Ammon's horn (tissue), 1 donor: ENCODE data around the gene MESP1.

ENCODE experiments used
- DNase-seq: peaks from one replicate; pipeline ENCODE4 v3.0.0-alpha.2; 2016; ENCODE audit warnings: low spot score

The MESP1 gene

DNA sequence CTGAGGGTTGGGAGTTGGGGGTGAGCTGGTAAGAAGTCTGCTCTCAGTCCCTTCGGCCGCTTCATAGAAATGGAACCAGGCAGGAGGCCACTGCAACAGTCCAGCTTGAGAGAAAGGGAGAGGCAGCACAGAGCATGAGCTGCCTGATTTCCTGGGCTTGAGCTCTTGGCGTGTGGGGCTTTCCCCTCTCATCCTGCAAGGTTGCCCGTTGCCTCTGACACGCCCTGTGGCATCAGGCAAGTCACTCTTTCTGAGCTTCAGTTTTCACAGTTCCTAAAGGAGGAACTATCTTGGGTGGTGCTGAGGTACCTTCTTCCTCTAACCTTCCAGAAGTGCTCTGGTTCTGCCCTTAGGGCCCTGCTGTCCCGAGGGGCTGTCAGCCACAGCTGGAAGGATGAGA, 30.0 kb upstream of the MESP1 start:
- no peak for DNase-seq

DNA sequence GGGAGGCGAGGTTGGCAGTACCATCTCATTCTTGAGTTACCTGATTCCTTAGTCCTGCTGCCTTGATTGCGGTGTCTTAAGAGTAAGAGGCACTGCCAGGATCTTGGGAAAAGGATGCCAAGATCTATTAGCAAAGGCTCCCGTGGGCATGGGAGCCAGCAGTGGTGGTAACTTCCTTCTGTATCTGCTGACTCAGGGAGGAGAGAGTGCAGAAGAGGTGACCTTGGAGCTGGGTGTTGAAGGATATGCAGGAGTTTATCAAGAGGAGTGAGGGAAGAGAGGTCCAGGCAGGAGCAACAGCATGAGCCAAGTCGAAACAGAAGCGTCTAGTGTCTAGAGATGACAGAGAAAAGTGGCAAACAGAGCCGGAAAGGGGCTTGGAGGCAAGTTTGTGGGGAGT, 29.6 kb upstream of the MESP1 start:
- DNase-seq, result no peak

DNA sequence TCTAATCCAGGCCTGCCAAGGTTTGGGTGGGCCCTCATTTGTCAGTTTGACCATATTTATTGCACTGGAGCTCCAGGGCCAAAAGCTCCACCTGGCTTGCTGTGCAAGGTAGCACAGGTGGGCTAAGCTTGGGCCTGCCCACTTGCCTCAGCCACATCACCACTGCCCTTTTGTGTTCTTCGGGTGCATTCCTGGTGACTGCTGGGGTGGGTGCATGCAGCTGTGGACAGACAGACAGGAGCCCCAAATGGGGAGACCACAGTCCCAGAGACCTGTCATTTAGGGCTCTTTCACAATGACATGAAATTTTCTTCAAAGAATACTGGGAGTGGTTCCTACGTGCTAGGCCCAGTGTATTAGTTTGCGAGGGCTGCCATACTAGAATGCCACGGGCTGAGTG, 27.8 kb upstream of the MESP1 start:
- no peak for DNase-seq

DNA sequence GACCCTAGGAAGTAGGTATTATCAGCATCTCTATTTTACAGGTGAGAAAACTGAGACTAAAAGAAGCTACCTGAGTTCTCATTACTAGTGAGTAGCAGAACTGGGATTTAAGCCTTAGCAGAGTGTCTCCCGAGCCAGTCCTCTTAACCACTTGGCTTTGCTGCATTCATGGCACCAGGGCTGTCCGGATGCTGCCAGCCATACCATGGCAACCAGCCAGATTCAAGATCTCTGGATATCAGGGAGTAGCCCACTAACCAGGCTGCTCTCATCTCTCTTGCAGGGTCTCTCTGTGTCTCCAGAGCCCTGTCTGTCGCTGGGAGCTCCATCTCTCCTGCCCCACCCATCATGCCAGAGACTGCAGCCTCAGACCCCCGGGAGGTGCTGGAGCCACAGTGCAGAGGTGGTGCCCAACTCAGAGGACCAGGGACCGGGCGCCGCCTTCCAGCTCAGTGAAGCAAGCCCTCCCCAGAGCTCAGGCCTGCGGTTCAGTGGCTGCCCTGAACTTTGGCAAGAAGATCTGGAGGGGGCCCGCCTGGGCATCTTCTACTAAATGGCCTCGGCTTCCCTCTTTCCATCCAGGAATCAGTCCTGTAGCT, 26.8 kb upstream of the MESP1 start:
- no peak for DNase-seq

DNA sequence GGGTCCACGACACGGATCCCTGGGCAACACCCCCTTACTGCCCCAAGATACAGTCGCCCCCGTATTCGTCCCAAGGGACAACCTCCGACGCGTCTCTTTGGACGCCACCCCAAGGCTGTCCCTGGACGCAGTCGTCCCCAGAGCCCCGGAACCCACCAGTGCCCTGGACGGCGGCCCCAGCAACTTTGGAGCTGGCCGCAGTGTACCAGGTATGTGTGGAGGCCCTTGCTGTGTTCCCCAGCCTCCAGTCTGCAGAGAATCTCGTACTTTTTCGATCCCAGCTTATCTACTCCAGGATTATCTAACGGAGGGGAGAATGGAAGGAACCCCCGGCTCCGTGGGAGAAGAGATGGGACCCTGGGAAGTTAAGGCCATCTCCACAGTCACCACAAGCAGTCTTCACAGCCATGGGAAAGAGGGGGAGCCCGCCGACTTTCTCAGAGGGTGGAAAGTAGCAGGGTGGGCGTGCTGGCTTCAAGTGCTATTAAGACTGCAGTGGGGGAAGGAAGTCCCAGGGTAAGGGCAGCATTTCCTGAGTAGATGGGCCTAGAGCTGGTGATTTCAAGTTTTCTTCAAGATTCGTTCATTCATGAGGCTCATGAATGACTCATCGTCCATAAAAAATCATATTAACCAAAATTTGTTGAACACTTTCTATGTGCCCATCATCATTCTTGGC, 26.2 kb upstream of the MESP1 start:
- no peak for DNase-seq

DNA sequence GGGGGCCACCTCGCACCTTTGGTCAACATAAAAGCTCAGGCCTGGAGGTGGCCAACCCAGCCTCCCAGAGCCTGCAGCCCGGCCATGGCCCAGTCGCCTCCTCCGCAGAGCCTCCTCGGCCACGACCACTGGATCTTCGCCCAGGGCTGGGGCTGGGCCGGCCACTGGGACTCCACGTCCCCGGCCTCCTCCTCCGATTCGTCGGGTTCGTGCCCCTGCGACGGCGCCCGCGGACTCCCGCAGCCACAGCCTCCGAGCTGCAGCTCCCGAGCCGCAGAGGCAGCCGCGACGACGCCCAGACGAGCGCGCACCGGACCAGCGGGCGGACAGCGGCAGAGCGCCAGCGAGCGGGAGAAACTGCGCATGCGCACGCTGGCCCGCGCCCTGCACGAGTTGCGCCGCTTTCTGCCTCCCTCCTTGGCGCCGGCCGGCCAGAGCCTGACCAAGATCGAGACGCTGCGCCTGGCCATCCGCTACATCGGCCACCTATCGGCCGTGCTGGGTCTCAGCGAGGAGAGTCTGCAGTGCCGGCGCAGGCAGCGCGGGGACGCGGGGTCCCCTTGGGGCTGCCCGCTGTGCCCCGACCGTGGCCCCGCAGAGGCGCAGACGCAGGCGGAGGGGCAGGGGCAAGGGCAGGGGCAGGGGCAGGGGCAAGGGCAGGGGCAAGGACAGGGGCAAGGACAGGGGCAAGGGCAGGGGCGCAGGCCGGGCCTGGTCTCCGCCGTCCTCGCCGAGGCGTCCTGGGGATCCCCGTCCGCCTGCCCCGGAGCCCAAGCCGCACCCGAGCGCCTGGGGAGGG, 25.4 kb upstream of the MESP1 start, which contains the start of gene MESP2:
Gene MESP2 (plus strand): TSS at position 59 of the 799 bp plus-strand sequence. CDS start 26 bp downstream, at position 85.
- DNase-seq, result peak; percentile 81

DNA sequence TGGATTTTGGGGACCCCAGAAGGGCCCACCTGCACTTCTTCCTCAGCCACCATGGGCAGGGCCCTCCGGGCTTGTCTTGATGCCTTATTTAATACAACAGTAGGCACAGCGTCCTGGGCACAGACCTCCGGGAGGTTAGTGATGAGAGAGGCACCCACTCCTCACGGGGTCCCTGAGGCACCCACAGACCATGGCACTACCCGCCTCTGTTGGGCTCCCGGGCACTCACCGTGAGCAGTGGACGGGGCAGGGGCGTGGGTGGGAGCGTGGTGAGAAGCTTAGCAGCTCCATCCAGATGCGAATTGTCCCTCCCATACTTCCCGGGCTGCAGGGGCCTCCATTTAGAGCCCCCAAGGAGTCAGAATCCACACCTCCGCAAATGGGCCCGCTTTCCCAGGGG, 24.8 kb upstream of the MESP1 start:
- no peak for DNase-seq

DNA sequence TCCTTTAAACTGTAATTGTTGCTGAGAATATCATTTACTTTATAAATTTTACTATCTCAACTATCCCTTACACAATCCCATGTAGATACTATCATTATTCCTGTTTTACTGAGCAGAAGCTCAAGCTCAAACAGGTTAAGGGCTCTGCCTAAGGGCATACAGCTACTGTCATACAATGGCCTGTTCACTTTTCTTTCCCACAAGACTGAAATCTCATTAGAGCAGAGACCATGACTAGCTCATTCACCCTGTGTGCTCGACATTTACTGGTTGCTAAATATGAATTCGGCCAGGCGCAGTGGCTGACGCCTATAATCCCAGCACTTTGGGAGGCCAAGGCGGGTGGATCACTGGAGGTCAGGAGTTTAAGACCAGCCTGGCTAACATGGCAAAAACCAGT, 23.4 kb upstream of the MESP1 start:
- DNase-seq, result no peak

DNA sequence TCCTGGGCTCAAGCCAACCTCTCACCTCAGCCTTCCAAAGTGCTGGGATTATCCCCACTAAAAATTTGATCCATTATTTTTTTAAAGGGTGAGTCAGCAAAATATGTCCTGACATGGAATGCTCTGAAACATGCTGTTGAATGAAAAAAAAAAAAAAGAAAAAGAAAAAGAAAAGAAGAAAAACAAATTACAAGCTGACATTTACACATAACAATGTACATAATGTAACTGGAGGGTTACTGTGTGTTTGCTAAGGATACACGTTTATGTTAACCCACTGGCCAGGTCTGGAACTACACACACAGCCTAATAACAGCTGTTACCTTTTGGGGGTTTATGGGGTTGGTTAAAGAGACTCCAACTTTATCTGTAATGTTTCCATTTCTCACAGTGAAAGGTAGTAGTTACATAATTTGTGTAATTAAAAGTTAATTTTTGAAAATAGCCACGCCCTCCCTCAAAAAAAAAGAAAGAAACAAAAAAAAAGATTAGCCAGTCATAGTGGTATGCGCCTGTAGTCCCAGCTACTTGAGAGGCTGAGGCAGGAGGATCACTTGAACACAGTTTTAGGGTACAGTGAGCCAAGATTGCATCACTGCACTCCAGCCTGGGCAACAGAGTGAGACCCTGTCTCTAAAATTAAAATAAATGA, 22.0 kb upstream of the MESP1 start:
- DNase-seq, result no peak

DNA sequence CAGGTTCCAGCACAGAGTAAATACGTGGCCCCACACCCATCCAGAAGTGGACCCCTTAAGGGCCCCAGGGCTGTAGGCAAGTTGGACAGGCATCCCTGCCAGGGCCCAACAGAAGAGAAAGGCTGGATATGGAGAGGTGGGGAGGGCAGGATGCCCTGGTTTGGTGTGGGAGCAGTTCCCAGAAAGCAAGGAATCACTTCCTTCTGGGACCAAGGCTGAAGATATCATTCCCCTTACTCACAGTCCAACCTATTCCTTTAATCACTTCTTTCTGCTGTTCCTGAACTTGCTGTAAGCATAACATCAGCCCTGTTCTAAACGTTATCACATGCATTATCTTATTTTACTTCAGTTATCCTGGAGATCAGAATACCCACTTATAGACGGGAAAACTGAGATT, 19.0 kb upstream of the MESP1 start:
- DNase-seq, result no peak

DNA sequence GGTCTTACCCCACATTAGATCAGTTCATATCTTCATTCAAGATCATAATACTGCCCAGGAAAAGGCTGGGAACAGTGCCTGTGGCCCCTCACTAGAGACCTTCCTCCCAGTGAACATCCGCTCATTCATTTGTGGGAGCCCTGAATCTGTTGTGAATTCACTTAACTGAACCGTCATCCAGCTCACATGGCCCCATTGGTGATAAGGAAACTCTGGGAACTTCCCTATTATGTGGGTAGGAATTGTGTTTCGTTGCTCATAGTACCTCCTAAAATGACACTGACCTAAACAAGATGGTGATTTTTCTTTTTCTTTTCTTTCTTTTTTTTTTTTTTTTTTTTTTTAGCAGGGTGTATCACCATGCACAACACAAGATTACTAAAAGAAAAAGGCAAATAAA, 18.3 kb upstream of the MESP1 start:
- DNase-seq, result no peak

DNA sequence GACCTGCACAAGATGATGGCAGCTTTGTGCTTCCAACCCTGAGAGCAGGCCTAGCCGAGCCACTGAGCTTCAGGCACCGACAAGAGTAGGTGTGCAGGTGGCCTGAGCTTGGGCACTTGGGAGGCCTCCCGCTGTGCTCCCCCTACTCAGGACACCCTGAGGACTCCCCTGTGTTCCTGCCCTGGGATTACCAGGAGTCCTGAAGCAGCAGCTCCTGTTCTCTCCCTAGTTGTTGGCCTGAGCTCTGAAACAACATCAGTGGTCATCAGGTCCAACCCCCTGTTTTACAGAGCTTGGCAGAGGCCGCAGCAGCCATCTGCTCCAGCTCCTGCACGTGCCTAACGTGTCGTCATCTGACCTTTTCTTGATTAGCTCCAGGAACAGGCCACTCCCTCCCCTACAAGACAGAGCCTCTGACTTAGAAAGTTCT, 17.0 kb upstream of the MESP1 start:
- DNase-seq, result no peak

DNA sequence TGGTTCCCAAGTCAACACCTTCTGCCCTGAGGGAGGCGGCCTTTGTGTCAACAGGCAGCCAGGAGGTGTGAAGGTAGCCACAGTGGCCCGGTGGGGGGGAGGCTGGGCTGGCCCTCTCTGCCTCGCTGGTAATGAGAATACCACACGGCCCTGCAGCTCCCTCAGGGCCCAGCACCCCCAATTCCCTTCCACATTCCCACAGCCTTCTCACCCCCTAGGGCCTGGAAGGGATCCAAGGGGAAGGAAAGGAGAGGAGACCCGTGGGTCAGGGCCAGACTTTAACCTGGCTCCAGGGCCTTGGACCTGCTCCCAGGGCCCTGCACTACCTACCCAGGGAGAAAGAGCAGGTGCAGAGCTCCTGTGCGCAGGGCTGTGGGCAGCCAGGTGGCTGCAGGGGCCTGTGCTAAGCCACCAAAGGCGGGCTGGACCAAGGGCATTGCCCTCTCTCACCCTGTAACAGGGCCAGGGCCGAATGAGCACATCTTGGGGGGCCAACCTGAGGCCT, 16.4 kb upstream of the MESP1 start:
- DNase-seq, result no peak

DNA sequence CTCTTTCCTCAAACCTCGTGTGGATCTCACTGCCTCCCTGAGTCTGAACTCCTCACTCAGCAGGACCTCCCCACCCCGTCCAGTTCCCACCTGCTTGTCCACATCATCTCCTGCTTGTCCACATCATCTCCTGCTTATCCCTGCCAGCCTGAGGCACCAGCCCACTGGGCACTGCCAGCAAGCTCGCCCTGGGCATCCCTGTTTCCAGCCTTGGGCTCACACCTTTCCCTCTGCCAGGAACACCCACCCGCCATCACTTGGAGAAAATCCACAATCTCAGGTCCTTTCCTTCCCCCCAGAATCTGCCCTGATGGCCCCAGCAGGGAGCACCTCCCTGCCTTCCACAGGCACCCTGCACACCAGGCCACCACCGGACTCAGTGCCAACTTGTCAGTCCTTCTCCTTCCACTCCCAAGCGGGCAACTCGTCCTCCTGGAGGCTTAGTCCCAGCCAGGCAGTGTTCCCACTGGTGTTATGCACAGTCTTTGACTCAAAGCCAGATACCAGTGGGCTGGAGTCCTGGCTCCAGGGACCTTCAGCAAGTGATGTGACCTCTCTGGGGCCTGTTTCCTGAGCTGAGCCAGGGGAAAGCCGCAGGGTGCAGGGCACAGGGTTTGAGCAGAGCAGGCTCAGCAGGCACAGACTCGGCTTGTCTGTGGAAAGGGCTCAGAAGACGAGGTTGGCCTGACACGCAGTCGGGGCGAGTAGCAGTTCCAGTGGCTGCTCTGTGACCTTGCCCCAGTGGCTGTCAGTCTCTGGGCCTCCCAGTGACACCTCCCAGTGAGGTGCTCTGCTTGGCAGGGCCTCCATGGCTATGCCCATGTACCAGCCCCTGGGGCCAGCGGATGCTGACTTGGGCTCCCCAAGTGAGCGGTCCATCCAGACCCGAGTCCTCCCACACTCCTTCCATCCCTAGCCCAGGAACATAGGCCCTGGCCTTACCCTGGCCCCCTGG, 15.6 kb upstream of the MESP1 start:
- no peak for DNase-seq

DNA sequence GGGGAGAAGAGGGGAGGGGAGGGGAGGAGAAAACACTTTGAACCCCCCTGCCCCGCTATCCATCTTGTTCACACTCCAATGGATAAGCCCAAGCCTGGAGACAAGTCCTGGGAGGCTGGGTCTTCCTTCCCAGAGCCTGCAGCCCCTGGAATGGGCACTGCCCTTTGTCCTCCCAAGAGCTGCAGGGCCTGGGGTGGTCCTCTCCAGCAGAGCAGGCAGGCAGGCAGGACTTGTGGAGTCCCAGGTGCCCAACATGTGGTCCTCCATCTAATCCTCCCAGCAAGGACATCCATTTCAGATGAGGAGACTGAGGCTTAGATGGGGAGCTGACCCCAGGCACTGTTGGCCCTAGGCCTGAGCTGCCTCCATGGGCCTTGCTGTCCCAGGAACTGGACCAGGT, 14.6 kb upstream of the MESP1 start:
- DNase-seq, result no peak

DNA sequence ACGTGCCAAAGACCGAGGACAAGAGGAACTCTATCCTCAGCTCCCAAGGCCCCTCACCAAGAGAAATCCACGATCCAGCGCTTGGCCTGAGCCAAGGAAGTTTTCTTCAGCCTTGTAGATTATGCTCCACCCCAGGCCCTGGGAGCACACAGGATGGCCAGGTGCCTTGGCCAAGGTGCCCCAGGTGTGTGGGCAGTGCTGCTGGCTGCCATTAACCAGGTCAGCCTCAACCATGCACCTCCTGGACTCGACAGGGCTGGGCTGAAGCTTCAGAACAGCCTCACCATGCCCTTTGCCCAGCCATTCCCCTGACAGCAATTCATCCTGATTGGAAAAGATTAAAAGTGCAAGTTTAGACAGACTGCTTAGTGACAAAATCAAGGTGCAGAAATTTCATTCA, 10.9 kb upstream of the MESP1 start:
- DNase-seq, result no peak

DNA sequence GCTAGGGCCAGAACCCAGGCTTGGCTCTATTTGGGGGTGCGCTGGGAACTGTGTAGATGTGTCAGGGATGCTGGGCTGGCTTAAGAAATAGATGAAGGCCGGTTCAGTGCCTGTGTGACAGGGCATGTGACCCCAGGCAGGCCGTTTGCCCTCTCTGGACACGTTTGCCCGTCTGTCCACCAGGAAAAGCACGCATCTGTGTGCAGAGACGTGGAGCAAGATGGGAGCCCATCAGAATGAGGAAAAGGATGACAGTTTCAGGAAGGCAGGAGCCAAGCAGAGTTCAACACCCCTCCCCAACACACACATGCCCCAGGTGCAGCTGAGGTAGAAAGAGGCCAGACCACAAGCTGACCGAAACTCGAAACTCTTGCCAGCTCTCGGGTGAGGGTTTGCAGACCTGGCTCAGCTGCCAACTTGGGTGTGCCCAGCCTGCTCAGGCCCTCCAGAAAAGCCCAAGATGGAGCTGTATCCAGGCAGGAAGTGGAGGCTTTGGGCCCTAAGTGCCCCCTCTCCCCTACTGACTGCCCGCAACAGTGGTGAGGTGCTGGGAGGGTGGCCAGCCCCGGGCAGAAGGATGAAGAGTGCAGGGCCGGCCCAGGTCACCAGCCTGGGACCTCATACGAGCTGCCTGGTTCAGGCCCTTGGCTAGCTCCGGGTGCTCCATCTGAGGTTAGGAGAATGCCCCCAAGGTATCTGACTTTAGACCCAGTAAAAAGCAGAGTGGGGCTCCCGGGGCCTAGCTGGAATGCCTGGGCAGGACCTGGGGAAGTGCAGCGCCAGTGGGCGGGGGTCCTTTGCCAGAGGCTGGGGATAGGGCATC, 10.2 kb upstream of the MESP1 start:
- DNase-seq, result no peak

DNA sequence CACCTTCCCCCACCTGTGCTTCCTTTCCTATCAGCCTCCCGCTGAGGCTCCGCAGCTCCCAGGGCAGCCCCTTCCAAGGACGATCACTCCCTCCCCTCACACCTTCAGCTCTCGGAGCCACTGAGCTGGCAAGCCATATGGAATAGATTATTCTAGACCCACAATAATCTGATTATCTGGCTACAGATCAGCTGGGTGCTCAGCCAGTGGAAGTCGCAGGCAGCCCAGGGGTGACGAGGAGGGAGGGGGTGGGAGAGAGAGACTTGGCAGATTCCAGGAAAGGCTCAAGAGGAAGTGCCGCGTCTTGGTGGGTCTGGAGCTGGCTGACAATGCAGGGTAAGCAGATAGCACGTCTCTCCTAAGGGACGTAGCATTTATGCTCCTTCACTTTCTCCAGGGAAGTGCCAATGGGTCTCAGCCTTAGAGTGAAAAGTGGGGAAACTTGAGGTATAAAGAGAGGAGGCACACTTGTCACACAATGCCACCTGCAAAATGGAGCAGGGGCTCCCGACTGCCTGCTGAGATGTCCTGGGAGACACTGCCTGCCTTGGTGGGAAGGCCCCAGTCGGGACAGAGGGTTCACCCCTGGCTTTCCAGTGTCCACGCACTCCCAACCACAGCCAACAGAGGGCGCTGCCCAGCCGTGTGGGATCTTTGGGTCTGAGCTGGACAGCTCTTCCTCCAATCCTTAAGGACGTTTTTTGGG, 9.4 kb upstream of the MESP1 start:
- peak; percentile 73 for DNase-seq

DNA sequence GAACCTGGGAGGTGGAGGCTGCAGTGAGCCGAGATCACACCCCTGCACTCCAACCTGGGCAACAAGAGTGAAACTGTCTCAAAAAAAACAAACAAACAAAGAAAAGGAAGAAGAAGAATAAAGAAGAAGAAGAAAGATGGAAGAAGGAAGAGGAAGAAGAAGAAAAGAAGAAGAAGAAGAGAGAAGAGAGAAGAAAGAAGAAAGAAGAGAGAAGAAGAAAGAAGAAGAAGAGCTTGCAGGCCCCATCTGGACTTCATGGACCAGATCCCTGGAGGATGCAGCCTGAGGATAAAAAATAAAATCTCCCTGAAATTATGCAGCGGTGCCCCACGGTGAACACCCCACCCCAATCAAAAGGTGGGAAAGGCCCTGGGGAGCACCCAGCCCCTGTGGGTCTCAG, 8.8 kb upstream of the MESP1 start:
- DNase-seq, result no peak

DNA sequence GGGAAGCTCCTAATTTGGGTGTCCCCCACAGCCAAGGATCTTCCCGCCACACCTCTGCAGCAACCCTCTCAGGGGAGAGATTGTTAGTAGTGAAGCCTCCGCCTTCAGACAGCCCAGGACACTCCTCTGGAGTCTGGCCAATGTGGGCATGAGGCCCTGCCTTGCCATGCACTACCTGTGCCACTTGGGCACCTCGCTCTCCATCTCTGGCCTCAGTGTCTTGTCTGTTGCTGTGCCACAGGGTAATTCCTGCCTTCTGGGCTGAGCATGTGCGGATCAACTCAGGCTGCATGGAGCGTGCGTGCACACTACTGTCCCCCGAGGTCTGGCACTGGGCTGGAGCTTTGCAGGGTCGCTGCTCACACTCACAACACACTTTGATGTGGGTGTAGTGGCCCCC, 7.9 kb upstream of the MESP1 start:
- no peak for DNase-seq
